Measurements from ENCODE around the gene PROX2.
A peak's percentile ranks its signal among the peaks of the same experiment; 100 is the strongest.

The PROX2 gene, protein sequence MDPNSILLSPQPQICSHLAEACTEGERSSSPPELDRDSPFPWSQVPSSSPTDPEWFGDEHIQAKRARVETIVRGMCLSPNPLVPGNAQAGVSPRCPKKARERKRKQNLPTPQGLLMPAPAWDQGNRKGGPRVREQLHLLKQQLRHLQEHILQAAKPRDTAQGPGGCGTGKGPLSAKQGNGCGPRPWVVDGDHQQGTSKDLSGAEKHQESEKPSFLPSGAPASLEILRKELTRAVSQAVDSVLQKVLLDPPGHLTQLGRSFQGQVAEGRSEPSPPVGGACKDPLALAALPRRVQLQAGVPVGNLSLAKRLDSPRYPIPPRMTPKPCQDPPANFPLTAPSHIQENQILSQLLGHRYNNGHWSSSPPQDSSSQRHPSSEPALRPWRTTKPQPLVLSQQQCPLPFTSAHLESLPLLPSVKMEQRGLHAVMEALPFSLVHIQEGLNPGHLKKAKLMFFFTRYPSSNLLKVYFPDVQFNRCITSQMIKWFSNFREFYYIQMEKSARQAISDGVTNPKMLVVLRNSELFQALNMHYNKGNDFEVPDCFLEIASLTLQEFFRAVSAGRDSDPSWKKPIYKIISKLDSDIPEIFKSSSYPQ

DNA sequence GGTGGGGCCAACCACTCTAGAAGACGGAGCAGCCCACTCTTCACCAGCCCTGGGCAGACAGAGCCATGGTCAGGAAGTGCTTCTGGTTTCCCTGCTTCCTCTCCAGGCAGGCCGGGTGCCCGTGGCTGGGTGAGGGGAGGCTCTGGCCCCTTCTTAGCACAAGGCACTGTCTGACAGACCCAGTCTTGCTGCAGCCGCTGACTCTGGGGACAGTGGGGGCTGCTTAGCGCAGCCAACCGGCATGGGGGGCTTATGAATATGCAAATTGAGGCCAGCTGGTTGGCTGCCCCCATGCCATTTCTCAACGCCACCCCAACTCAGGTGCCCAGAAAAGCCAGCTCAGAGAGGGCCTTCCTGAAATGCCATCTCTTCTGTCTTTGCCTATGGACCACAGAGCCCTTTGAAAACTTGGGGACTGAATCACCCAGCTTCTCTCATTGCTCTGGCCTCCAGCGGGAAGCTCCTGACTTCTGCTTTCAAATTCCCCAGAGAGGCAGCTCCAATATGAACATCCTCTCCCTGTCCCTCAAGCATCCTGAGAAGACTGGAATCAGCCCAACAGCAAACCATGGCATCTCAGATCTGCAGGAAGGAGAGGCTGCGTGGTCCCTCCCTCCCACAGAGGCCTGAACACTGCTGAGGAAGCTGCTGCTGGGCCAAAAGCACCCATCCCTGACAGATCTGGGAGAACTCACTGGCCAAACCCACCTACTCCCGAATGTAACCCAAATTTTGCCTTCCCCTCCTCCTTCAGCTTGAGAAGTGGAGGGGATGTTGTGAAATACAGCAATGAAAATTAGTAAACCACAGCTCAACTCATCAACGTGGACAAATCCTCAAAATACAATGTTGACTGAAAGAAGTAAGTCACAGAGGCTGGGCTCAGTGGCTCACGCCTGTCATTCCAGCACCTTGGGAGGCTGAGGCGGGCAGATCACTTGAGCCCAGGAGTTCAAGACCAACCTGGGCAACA lies at the start of gene PROX2:
TSS of gene PROX2 (minus strand) at position 205 of the 973 bp plus-strand sequence. CDS start 12,311 bp downstream, outside the sequence.
- DNase-seq (ENCODE audit: low read depth in 1 of 2, low spot score in 1 of 2): peak; percentile 4 to 7

DNA sequence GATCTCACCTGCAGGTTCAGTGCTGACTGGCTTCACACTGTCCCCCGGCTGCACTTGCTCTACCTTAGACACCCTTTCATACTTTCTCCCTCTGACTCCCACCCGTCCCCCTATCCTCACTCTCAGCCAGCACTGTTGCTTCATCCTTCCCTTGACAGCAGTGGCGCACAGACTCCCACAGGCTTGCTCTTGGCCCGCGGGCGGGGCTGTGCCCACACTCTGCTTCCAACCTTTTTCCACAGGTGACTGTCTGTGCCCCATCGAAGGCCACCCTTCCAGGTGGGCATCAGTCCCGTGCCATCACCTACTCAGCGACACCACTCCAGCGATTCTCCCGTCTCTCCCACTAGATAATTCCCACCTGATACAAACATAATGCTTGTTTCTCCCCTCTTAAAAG lies 48.1 kb upstream of the PROX2 start:
- no peak for DNase-seq (ENCODE audit: low read depth in 1 of 2, low spot score in 1 of 2)

DNA sequence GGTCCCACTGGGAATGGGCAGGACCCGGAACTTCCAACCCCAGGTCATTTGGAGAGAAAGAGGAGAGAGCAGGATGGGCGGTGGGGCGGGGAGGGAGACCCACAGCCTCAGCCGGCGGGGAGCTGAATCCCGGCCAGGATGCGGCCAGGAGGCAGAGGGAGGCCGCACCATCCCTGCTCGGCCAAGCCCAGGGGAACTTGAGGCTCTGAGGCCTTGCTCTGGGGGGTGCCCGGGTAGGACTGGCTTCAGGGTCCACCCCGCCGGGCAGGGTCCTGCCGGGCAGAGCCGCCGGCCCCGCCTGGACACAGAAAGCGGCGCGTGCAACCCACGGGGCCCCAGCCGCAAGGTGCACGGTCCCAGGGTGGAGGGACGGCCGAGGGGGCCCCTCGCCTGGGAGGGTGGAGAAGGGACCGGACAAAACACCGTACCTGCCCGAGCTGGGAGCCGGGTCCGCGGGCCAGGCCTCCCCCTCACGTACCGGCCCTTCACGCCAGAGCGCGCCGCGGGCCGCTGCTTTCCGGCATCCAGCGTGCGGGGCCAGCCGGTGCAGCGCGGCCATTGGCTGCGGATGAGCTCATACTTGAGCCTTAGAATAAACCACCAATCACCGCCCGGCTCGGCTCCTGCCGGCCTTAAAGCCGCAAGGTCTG lies 46.9 kb upstream of the PROX2 start, which contains the start of gene RPS6KL1:
TSS of gene RPS6KL1 (minus strand) at position 509 of the 650 bp plus-strand sequence. CDS start 1,719 bp downstream, outside the sequence.
- DNase-seq (ENCODE audit: low read depth in 1 of 2, low spot score in 1 of 2): peak; percentile 37 to 57

DNA sequence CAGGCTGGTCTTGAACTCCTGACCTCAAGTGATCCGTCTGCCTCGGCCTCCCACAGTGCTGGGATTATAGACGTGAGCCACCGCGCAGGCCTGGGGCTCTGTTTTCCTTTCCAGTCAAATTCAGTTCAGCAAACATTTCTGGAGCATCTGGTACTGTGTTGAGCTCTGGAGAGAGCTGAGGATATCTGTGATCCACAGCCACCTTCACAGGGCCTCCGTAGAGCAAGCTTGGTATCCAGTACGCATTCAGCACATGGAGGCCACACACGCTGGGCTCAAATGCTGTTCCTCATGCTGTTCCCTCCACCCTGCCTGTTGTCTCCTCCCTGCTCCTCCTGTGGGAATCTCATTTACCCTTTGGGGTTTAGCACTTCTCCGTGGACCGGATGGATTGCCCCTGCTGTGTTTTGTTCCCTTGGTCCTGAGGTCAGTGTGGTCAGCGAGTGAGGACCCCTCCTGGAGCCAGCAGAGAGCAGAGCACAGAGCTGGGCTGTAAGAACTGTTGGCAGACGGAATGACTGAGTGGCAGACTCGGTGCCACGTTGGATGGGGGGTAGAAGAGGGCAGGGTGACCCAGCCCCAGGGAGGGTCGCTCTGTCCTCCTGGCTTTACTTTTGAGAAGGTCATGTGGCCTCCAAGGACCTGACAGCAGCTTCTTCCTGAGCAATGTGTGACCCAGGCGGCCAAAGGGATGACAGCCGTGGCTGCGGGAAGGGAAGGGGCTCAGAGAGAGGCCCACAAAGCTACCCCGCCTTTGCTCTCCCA lies 46.2 kb upstream of the PROX2 start:
- no peak for DNase-seq (ENCODE audit: low read depth in 1 of 2, low spot score in 1 of 2)

DNA sequence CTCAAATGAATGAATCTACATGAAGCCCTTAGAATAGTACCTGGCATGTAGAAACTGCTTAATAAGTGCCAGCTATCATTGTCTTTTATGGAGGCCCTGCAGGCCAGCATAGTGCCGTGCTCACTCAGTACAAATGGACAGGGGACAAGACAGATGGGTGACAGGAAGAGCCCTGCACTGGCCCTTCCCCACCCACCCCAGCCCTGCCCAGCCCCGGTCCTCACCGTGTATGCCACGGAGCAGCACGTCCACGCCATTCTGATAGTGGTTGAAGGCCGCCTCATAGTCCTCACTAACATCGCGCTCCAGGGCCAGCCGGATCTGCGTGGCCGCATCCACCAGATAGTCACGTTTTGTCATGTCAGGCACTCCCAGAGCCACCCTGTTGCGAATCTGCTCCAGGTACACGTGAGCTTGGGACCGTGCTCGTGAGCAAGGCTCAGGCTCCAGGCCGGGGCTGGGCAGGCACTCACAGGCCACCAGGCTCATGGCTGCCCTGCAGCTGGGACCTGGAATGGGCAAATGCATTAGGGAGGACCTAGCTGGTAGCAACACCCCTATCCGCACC lies 45.2 kb upstream of the PROX2 start:
- DNase-seq (ENCODE audit: low read depth in 1 of 2, low spot score in 1 of 2): no peak

DNA sequence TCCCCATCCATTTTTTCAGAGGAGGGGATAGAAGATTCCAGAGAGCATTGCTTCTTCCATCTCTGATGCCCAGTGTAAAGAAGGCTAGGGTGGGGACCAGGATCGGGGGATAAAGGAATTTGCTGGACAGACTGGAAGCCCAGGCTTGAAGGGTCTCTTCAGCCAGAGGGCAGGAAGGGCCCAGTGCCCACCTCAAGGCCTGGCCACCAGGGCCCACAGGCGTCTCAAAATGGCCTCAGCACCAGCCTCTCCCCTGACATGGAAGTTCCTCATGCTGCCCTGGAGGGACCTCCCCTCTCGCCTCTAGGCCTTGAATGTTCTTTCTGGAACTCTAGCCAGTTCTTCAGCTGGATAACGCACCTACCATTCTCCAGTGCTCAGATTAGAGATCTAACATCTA lies 44.3 kb upstream of the PROX2 start:
- no peak for DNase-seq (ENCODE audit: low read depth in 1 of 2, low spot score in 1 of 2)

DNA sequence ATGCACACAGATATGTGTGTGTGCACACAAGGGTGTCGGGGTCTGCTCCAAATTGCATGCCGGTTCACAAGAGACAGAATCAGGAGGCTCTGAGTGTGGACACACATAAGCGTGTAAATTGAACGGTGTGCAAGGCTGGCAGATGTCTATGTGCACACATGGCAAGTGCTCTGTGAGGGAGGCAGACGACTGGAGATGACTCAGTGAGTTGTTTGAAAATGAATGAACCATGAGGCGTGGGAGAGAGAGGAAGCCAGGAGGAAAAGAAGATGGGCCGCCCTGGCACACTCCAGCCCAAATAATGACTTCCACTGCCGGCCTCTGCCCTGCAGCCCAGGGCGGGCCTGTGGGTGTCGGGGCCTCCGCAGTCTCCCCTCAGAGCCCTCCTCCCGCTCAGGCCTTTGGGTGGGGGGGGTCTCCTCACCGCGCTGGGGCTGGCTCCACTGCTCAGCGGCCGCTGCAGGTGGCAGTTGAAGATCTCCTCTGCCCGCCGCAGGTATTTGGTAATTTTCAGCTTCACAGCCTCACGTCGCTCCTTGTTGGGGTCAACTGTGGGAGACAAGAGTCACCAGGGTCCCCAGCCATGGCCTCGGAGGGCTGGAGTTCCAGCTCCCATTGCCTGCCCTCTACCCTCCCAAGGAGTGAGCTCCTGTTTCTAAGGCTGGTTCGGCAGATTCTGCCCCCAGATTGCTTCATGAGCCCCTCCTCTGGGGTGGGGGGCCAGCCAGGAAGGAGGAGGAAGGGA lies 43.6 kb upstream of the PROX2 start:
- DNase-seq (ENCODE audit: low read depth in 1 of 2, low spot score in 1 of 2): no peak

DNA sequence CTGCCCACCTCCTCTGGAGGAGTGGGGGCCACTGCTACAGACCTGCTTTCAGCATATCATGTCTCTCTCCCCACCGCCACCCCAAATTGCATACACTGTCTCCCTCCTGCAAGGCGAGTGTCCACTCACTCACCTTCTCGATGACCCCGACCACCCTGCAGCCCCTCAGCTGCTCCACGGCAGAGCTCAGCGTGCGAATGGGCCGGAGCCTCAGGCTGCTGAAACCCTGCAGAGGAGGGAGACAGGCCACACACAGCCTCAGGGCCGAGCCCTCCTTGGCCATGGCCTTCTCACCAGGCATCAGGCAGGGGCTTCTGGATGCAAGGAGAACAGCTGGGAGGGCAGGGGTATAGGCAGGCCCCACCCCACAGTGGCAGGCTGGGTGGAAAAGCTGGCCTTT lies 42.4 kb upstream of the PROX2 start:
- DNase-seq (ENCODE audit: low read depth in 1 of 2, low spot score in 1 of 2): no peak

DNA sequence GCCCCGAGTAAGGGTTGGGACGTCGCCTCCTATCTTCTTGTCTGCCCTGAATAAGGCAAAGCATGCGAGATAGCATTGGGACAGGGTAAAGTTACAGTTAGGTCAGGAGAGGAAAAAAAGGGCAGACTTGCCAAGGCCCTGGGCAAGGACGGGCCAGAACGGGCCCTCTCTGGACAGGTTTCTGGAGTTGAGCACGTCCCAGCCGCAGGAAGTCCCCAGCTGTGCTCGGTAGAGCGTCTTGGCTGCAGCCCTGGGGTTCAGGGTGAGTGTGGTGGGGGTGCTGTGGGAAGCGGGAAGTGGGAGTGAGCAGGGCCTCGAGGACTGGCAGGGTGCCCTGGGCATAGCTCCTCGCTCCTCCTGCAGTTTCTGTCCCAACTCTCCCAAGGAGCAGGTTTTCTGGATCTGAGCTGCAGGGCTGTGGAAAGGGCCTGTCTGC lies 41.7 kb upstream of the PROX2 start:
- DNase-seq (ENCODE audit: low read depth in 1 of 2, low spot score in 1 of 2): no peak

DNA sequence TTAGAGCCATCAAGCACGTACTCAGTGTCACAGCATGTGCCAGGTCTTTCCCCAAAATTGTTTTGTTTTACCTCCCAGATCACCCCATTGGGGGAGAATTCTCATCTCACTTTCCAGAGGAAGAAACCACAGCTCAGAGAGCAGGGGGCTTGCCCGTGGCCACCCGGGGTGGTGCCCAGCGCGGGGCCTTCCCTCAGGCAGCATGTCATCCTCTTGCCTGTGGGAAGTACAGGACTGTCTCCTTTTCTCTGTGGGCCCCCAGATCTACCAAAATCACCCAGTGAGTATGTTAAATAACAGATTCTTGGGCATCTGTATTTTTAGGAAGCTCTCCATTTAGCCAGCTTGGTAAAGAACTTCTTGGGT lies 41.2 kb upstream of the PROX2 start:
- DNase-seq (ENCODE audit: low read depth in 1 of 2, low spot score in 1 of 2): no peak

DNA sequence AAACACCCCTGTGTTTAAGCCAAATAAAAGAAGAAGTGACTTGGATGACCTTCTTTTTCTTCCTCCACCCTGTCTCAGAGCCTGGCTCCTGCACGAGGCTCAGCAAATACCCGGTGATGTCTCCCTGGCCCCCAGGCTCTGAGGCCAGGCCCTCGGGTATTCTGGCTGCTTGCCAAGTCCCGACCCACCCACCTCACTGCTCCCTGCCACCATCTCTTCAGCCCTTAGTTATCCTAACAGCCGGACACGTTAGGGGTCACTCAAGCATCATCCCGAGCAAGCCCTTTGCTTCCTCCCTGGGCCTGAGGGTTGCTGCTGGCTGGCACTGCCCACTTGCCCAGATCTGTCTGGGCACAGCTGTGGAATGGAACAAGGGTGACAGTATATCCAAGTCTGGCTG lies 39.9 kb upstream of the PROX2 start:
- no peak for DNase-seq (ENCODE audit: low read depth in 1 of 2, low spot score in 1 of 2)

DNA sequence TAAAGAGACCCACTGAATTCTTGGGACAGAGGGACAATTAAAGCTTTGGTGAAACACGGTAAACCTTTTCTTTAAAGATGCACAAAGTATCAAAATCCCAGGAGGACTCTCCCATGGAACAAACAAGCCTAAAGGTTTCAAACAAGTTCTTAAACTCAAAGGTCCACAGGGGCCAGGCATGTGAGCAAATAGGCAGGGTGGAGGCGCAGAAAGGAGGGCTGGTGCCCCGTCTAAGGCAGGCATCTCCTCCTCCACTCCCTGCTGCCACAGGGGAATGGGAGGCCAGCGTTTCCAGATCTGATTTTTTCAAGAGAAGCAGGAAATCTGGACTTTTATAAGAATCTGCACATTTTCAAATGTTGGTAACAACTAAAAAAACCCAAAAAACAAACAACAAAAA lies 39.5 kb upstream of the PROX2 start:
- DNase-seq (ENCODE audit: low read depth in 1 of 2, low spot score in 1 of 2): no peak

DNA sequence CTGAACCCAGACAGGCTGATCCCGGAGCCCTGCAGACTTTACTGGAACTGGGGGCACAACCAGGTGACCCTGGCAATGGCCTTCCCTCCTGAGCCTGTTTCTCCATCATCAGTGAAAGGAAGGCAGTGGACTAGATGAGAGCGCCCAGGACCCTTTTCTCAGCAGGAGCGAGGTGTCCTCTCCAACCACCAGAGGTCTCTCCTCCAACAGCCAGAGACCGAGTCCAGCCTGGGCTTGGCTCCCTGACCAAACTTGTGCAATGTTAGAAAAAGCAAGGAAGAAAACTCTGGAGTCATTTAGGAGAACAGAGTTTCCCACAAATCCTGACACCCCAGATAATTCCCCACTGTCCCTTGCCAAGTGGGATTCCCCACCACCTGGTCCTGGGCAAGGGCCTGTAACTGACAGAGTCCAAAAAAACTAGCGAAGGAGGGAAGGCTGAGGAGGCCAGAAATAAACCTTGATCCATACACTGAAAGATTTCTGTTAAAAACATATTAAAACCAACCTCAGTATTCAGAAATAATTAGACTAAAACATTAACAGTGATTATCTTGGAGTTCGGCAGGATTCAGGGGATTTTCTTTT lies 38.1 kb upstream of the PROX2 start:
- DNase-seq (ENCODE audit: low read depth in 1 of 2, low spot score in 1 of 2): no peak

DNA sequence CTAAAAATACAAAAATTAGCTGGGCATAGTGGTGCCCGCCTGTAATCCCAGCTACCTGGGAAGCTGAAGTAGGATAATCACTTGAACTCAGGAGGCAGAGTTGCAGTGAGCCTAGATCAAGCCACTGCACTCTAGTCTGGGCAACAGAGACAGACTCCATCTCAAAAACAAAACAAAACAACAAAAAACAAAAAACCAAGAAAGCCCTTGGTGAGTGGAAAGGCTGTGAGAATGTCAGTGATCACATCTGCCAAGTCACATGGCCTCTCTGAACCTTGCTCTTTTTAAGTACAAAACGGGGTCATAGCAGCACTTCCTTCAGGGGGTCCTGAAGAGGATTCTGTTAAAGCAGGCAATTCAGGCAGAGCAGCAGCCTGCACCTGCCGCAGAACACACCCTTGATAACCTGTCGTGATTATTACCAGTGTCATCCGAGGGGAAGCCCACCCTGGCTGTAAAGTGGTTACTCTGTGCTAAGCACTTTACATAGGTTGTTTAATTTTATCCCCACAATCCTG lies 37.5 kb upstream of the PROX2 start:
- no peak for DNase-seq (ENCODE audit: low read depth in 1 of 2, low spot score in 1 of 2)

DNA sequence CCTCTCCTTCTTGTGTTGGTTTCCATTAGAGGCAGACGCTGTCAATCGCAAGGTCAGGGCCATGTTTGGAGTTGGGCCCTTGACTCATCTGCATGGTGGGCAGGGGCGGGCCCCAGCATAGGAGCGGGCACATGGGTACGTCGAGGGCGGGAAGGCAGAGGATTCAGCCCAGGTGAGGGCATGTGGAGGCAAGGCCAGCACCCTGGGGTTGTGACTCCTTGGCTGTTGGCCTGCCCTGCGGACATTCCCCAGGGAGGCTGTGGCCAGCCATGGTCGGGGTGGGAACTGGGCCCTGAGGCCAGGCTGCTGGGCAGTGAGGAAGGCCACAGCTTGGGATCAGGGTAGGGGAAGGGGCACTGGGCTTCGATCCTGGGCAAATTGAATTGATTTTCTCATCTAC lies 36.9 kb upstream of the PROX2 start:
- DNase-seq (ENCODE audit: low read depth in 1 of 2, low spot score in 1 of 2): no peak

DNA sequence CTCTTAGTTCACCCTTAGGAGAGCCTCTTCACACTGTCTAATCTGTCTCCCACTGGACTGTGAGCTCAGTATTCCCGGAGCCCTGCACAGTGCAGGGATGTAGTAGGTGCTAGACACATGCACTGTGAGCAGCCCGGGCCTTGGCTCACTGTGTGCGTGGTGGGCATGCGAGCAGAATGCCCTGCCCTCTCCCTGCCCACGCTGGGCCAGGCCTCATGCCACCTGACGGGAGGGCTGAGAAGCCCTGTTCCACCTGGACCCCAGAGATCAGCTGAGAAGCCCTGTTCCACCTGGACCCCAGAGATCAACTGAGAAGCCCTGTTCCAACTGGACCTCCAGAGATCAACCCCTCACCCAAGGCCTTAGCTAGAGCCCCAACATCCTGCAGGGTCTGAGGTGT lies 36.2 kb upstream of the PROX2 start:
- no peak for DNase-seq (ENCODE audit: low read depth in 1 of 2, low spot score in 1 of 2)

DNA sequence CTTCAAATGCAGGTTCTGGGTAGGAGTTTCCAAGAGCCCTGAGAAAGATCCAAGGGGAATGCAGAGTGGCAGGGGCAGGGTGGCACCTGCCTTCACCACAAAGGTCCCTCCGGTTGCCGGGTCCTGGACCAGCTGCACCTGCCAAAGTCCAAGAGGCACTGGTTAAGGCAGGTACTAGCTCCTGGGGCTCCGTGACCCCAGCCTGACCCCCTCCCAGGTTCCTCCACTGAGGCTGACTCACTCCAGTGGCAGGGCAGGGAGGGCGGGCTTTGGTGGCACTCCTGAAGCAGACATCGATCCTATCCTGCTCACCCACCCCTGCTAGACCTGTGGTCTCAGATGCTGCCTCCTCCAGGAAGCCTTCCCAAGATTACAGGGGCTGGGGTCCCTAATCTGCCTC lies 35.8 kb upstream of the PROX2 start:
- DNase-seq (ENCODE audit: low read depth in 1 of 2, low spot score in 1 of 2): no peak

DNA sequence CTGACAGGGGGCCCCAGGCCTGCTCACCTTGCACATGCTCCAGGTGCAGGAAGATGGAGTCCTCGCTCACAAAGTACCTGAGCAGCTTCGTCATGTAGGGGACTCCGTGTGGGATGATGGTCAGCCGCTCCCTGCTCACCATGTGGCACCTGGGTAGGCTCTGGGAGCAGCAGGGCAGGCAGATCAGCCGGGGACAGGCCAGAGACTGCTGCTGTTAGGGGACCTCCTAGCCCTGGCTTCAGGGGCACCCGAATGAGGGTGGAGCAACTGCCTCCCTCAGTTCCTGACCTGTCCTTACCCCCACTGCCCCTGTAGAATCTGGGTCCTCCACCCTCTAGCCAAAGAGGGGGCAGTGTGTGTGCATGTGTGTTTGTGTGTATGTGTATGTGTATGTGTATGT lies 35.3 kb upstream of the PROX2 start:
- DNase-seq (ENCODE audit: low read depth in 1 of 2, low spot score in 1 of 2): no peak

DNA sequence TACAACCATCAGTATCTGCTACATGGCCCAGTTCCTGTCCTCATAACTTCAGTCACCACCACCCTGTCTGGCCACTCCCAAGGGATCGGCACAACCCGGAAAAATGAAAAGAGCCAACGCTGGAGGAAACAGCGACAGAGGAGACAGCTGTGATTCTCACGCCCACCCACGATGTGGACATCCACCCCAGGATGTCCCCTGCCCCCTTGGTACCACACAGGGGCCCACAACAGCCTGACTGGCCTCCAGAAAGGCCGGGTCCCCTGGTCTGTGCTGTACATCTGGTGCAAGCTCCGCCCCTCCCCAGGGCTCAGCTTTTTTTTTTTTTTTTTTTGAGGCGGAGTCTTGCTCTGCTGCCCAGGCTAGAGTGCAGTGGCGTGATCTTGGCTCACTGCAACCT lies 34.6 kb upstream of the PROX2 start:
- DNase-seq (ENCODE audit: low read depth in 1 of 2, low spot score in 1 of 2): no peak
